ENCODE results near the gene NNAT.

NNAT gene

GRCh38 chr20:37502654-37503053 is 18.4 kb upstream of the NNAT start:
- DNase-seq (ENCODE audit: low read depth) = no peak

GRCh38 chr20:37503256-37503927 is 17.7 kb upstream of the NNAT start:
- DNase-seq (ENCODE audit: low read depth) = no peak

GRCh38 chr20:37504404-37505096 is 16.5 kb upstream of the NNAT start:
- peak; percentile 34 for DNase-seq (ENCODE audit: low read depth)

- DNase-seq (ENCODE audit: low read depth) = no peak
These were observed 15.5 kb upstream of the NNAT start for GRCh38 chr20:37505263-37506151.

GRCh38 chr20:37506152-37506725 is 14.8 kb upstream of the NNAT start:
- DNase-seq (ENCODE audit: low read depth) = no peak

GRCh38 chr20:37510226-37510625 is 10.8 kb upstream of the NNAT start:
- no peak for DNase-seq (ENCODE audit: low read depth)

GRCh38 chr20:37511610-37512275 is 9.3 kb upstream of the NNAT start:
- DNase-seq (ENCODE audit: low read depth) = peak; percentile 74

GRCh38 chr20:37513779-37514359 is 7.2 kb upstream of the NNAT start:
- no peak for DNase-seq (ENCODE audit: low read depth)

- no peak for DNase-seq (ENCODE audit: low read depth)
These were observed 5.2 kb upstream of the NNAT start for GRCh38 chr20:37515876-37516275.

GRCh38 chr20:37516811-37517750 is 4.0 kb upstream of the NNAT start:
- no peak for DNase-seq (ENCODE audit: low read depth)

GRCh38 chr20:37518059-37518458 is 3.0 kb upstream of the NNAT start:
- DNase-seq (ENCODE audit: low read depth) = no peak

- no peak for DNase-seq (ENCODE audit: low read depth)
These were observed 2.2 kb upstream of the NNAT start for GRCh38 chr20:37518606-37519507.

- DNase-seq (ENCODE audit: low read depth) = no peak
These were observed 1.3 kb upstream of the NNAT start for GRCh38 chr20:37519508-37520418.

- no peak for DNase-seq (ENCODE audit: low read depth)
These were observed 563 bp upstream of the NNAT start for GRCh38 chr20:37520419-37520955.

- DNase-seq (ENCODE audit: low read depth) = no peak
These were observed 1.4 kb downstream of the NNAT start for GRCh38 chr20:37522260-37523011.

- DNase-seq (ENCODE audit: low read depth) = no peak
These were observed 2.0 kb downstream of the NNAT start for GRCh38 chr20:37523012-37523391.

All from ELR (cell line).